Ovary (tissue), 9 donors: ENCODE measurements around the gene FCGR3A. TPM values are rescaled to one million over a fixed set of nuclear protein-coding genes. Genes with fewer than 3 reads are reported as not detected.
"Not testable (repeated sequence)": the region's sequence is repeated elsewhere in the genome, so short reads cannot be mapped to it uniquely, and the experiment has no call there.

Source experiments
- DNase-seq, 5 donors: peaks; one replicate each; pipeline ENCODE4 v3.0.0-alpha.2; 2019 to 2020
- H3K27ac ChIP-seq, 2 donors: fragments of 200-600 bp; one replicate each; pipeline versions ENCODE4 v1.5.1 to v1.8.0; 2019 to 2022
- H3K27me3 ChIP-seq: fragments of 200-600 bp; one replicate; pipeline ENCODE4 v1.8.0; 2022
- H3K36me3 ChIP-seq: fragments of 200-600 bp; sonication (generic); one replicate; pipeline ENCODE4 v1.5.1; 2019
- H3K4me1 ChIP-seq: one replicate; pipeline ENCODE4 v1.8.1; 2013; ENCODE audit warnings: mild to moderate bottlenecking, moderate library complexity; ENCODE audit not compliant: insufficient read depth
- H3K4me3 ChIP-seq: fragments of 200-600 bp; sonication (generic); one replicate; pipeline ENCODE4 v1.5.1; 2017
- H3K9me3 ChIP-seq, 2 donors: fragments of 200-600 bp in 1 of 2; sonication (generic) in 1 of 2; one replicate each; pipeline versions ENCODE4 v1.5.1 to v1.8.1; 2013 to 2019; ENCODE audit warnings: mild to moderate bottlenecking in 1 of 2, moderate library complexity in 1 of 2
- WGBS, 3 donors: extraction: QIAGEN DNeasy Blood & Tissue Kit in 1 of 3; methylation state at CpG; one replicate each; pipeline versions ENCODE4 v1.1.5 to v1.1.7; 2013 to 2017; 5-methylcytosine and 5-hydroxymethylcytosine counted together
- intact Hi-C, 4 donors: fragments of 100-400 bp; cut with DNase I; formaldehyde crosslinking; loops; one replicate each; pipeline versions ENCODE4 v1.11.0 to v1.15.1; 2022 to 2023
- polyA plus RNA-seq, 2 donors: library from polyadenylated mRNA; stranded (reverse); fragments of 200-250 nt in 1 of 2; fragments of 350-450 nt in 1 of 2; fragmentation: Illumina TruSeq in 1 of 2; extraction: RNeasy Lipid Tissue Mini Kit (QIAGEN cat#74804) in 1 of 2; gene quantifications; one replicate each; pipeline ENCODE4 v1.2.3, GENCODE V29; 2013 to 2014
- total RNA-seq, 7 donors: library from RNA; depleted of rRNA in 2 of 7; stranded (reverse); fragments of >200 nt in 2 of 7; fragmentation: NEBNext Ultra II Directional in 3 of 7; extraction: Animal tissue kit (Norgen Biotek cat#: 25700) in 3 of 7; gene quantifications; one replicate each; pipeline versions ENCODE4 v1.1.0 to v1.2.4, GENCODE V29; 2016 to 2023
- donor health status: DM: no; HTN: no; CAD: no; lungs with moderate emphysema.
- donor health status: DM: no; HTN: no; CAD: no.
- donor health status: Bipolar disorder and iron deficiency.
- donor health status: DM: yes; HTN: yes; CAD: no.
- donor health status: DM: no; HTN: no; CAD: no.
- donor health status: DM: yes; HTN: yes; CAD: no.

Gene FCGR3A
- total and polyA plus RNA-seq, 9 donors = 4.7 to 44.3 (median 6.8) TPM

- H3K27me3 ChIP-seq, H3K4me1 ChIP-seq, intact Hi-C loops, DNase-seq, H3K4me3 ChIP-seq, H3K27ac ChIP-seq, H3K9me3 ChIP-seq, H3K36me3 ChIP-seq: not testable (repeated sequence)
- no CpG with 5 or more reads among the region's 4 CpGs for WGBS, 3 donors
Measured at GRCh38 chr1:161580879-161581537, 31.4 kb upstream of the FCGR3A start.

DNA sequence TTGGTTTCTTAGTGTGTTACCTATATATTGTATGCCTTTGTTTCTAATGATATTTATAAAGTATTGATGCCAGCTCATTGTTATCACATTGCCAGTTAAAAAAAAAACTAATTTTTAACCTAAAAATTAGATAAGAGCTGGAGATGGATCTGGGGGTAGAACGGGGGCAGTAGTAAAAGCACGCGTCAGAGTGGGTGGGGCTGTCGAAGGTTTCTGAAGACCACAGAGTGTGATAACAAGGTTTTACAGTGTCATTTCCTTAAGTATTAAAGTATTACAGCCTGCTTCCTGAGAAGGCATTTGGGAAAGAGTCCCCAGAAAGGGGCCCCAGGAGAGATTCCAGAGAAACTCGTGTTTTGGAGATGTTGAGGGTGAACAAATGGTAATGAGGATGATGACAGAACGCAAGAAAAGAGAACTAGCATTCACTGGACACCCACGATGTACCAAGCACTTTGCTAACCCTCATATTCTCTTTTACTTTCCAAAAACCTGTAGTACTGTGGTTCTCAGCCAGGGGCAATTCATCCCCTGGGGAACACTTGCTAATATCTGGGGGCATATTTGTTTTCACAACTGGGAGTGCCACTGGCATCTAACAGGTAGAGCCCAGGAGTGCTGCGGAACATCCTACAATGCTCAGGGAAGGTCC lies 30.4 kb upstream of the FCGR3A start:
- WGBS, 3 donors = 56 to 94% methylated on average over 2 to 3 of the region's 8 CpGs; no CpG with 5 or more reads in 1 of the 3 donors
- H3K27ac ChIP-seq, H3K27me3 ChIP-seq, H3K4me1 ChIP-seq, H3K4me3 ChIP-seq, DNase-seq, intact Hi-C loops, H3K9me3 ChIP-seq, H3K36me3 ChIP-seq: not testable (repeated sequence)

GRCh38 chr1:161576676-161577075 lies 27.1 kb upstream of the FCGR3A start:
- H3K4me3 ChIP-seq, intact Hi-C loops, H3K27me3 ChIP-seq, H3K4me1 ChIP-seq, H3K27ac ChIP-seq, H3K9me3 ChIP-seq, H3K36me3 ChIP-seq, DNase-seq: not testable (repeated sequence)

GRCh38 chr1:161571703-161572102 lies 22.1 kb upstream of the FCGR3A start:
- H3K36me3 ChIP-seq, H3K4me1 ChIP-seq, H3K9me3 ChIP-seq, DNase-seq, H3K4me3 ChIP-seq, intact Hi-C loops, H3K27me3 ChIP-seq, H3K27ac ChIP-seq: not testable (repeated sequence)
- WGBS, 3 donors = 79% methylated on average over 2 of the region's 8 CpGs; no CpG with 5 or more reads in 2 of the 3 donors

- not testable (repeated sequence) for H3K36me3 ChIP-seq, H3K27ac ChIP-seq
Measured at GRCh38 chr1:161566602-161566960, 17.0 kb upstream of the FCGR3A start.

GRCh38 chr1:161563522-161563921 lies 13.9 kb upstream of the FCGR3A start:
- H3K27ac ChIP-seq, DNase-seq, H3K4me1 ChIP-seq, H3K36me3 ChIP-seq, H3K9me3 ChIP-seq, intact Hi-C loops, H3K4me3 ChIP-seq, H3K27me3 ChIP-seq: not testable (repeated sequence)
- 9 to 40% (median 20%) methylated on average over 1 of the region's 1 CpG for WGBS, 3 donors

More at GRCh38 chr1:161566602-161566960, 17.0 kb upstream of the FCGR3A start:
- H3K4me1 ChIP-seq, H3K9me3 ChIP-seq, H3K27me3 ChIP-seq, DNase-seq, intact Hi-C loops, H3K4me3 ChIP-seq: not testable (repeated sequence)
- 83 to 97% (median 94%) methylated on average over 1 to 2 of the region's 3 CpGs for WGBS, 3 donors

DNA sequence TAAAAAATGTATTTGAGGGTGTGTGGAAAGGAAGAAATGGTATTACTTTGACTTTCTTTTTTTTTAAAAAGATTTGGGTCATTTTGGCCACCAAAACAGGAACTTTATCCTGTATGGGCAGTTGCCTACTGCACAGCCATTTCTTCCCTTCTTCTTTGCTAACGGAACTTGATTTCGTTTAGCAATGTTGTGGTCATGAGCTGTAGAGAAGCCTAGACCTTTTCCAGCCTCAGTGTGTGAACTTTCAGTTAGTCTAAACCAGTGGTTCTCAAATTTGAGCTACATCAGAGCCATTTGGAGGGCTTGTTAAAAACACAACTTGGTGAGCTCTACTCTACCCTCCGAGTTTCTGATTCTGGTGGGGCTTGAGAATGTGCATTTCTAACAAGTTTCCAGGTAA lies 12.8 kb upstream of the FCGR3A start:
- DNase-seq, H3K9me3 ChIP-seq, H3K27ac ChIP-seq, H3K4me3 ChIP-seq, H3K36me3 ChIP-seq, H3K4me1 ChIP-seq, intact Hi-C loops, H3K27me3 ChIP-seq: not testable (repeated sequence)
- WGBS, 3 donors = 79 to 92% (median 84%) methylated on average over 2 to 3 of the region's 3 CpGs

GRCh38 chr1:161560960-161561715 lies 11.5 kb upstream of the FCGR3A start:
- WGBS, 3 donors = 63 to 64% (median 63%) methylated on average over 4 of the region's 4 CpGs

GRCh38 chr1:161557506-161558450 lies 8.2 kb upstream of the FCGR3A start:
- H3K27me3 ChIP-seq, H3K27ac ChIP-seq, H3K4me1 ChIP-seq, DNase-seq, H3K9me3 ChIP-seq, H3K36me3 ChIP-seq, intact Hi-C loops, H3K4me3 ChIP-seq: not testable (repeated sequence)
- 49 to 57% (median 55%) methylated on average over 5 of the region's 6 CpGs for WGBS, 3 donors

More at GRCh38 chr1:161560960-161561715, 11.5 kb upstream of the FCGR3A start:
- H3K36me3 ChIP-seq, H3K27me3 ChIP-seq, H3K4me1 ChIP-seq, intact Hi-C loops, H3K9me3 ChIP-seq, H3K27ac ChIP-seq, H3K4me3 ChIP-seq, DNase-seq: not testable (repeated sequence)

DNA sequence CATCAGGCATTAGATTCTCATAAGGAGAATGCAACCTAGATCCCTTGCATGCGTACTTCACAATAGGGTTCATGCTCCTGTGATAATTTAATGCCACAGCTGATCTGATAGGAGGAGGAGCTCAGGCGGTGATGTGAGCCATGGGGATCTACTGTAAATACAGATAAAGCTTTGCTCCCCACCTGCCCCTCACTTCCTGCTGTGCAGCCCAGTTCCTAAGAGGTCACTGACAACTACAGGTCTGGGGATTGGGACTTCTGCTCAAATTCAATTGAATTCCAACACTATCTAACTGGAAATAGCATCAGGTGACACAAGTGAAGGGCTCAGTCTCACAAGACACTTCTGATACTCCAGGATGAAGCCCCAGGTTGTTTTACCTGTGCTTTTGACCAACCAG lies 7.4 kb upstream of the FCGR3A start:
- DNase-seq, H3K4me3 ChIP-seq, H3K9me3 ChIP-seq, H3K27me3 ChIP-seq, H3K27ac ChIP-seq, H3K4me1 ChIP-seq, H3K36me3 ChIP-seq, intact Hi-C loops: not testable (repeated sequence)
- 69 to 95% (median 77%) methylated on average over 2 of the region's 2 CpGs for WGBS, 3 donors

- DNase-seq, intact Hi-C loops, H3K27me3 ChIP-seq, H3K4me1 ChIP-seq, H3K36me3 ChIP-seq, H3K4me3 ChIP-seq, H3K27ac ChIP-seq, H3K9me3 ChIP-seq: not testable (repeated sequence)
- 32 to 61% (median 36%) methylated on average over 3 of the region's 3 CpGs for WGBS, 3 donors
Measured at GRCh38 chr1:161556143-161556542, 6.5 kb upstream of the FCGR3A start.
